HepG2 (cell line): ENCODE results near the gene TPM2. TPM values are rescaled to one million over a fixed set of nuclear protein-coding genes. Genes with fewer than 3 reads are reported as not detected.

Experiments used
- ASH2L ChIP-seq: fragments of 300-600, 200-600 bp; sonication (generic); IDR thresholded peaks from 2 replicates; pipeline ENCODE4 v1.7.0; 2017; ENCODE audit warnings: low read depth, mild to moderate bottlenecking, moderate library complexity, mixed read lengths, low read length; ENCODE audit not compliant: insufficient read length
- BRD4 ChIP-seq: sonication (generic); formaldehyde crosslinking; IDR thresholded peaks from 2 replicates; pipeline ENCODE4 v1.4.0; 2020; ENCODE audit warnings: missing genetic modification reagents
- FOXM1 ChIP-seq: sonication (generic); formaldehyde crosslinking; IDR thresholded peaks from 2 replicates; pipeline ENCODE4 v1.5.0; 2020; ENCODE audit warnings: missing genetic modification reagents
- HDAC1 ChIP-seq: sonication (generic); formaldehyde crosslinking; IDR thresholded peaks from 2 replicates; pipeline ENCODE4 v1.5.1; 2020; ENCODE audit warnings: mild to moderate bottlenecking, missing genetic modification reagents
- SP140L ChIP-seq: sonication (generic); formaldehyde crosslinking; IDR thresholded peaks from 2 replicates; pipeline ENCODE4 v1.4.0; 2020; ENCODE audit warnings: missing genetic modification reagents, borderline replicate concordance
- TAF1 ChIP-seq: sonication (generic); formaldehyde crosslinking; IDR thresholded peaks from 2 replicates; pipeline ENCODE4 v1.4.0; 2020; ENCODE audit warnings: missing genetic modification reagents
- ZBTB7A ChIP-seq: sonication (generic); formaldehyde crosslinking; IDR thresholded peaks from 2 replicates; pipeline ENCODE4 v1.8.0; 2022; ENCODE audit warnings: mild to moderate bottlenecking, missing genetic modification reagents
- ZC3H4 ChIP-seq: sonication (generic); formaldehyde crosslinking; IDR thresholded peaks from 2 replicates; pipeline ENCODE4 v1.4.0; 2020; ENCODE audit warnings: missing genetic modification reagents, borderline replicate concordance
- ZMYM3 ChIP-seq: sonication (generic); formaldehyde crosslinking; IDR thresholded peaks from 2 replicates; pipeline ENCODE4 v1.5.1; 2020; ENCODE audit warnings: mild to moderate bottlenecking, missing genetic modification reagents
- ZNF296 ChIP-seq: sonication (generic); formaldehyde crosslinking; conservative IDR thresholded peaks from 2 replicates; pipeline ENCODE4 v1.5.0; 2020; ENCODE audit warnings: mild to moderate bottlenecking, missing genetic modification reagents
- ZNF547 ChIP-seq: sonication (generic); formaldehyde crosslinking; IDR thresholded peaks from 2 replicates; pipeline ENCODE4 v1.5.1; 2020; ENCODE audit warnings: mild to moderate bottlenecking, missing genetic modification reagents
- ZNF549 ChIP-seq: sonication (generic); formaldehyde crosslinking; IDR thresholded peaks from 2 replicates; pipeline ENCODE4 v1.5.0; 2020; ENCODE audit warnings: missing genetic modification reagents
- ZNF563 ChIP-seq: sonication (generic); formaldehyde crosslinking; IDR thresholded peaks from 2 replicates; pipeline ENCODE4 v1.8.0; 2022; ENCODE audit warnings: mild to moderate bottlenecking, moderate library complexity, missing genetic modification reagents
- ZNF678 ChIP-seq: sonication (generic); formaldehyde crosslinking; IDR thresholded peaks from 2 replicates; pipeline ENCODE4 v1.4.0; 2020; ENCODE audit warnings: mild to moderate bottlenecking, missing genetic modification reagents
- ZNF773 ChIP-seq: sonication (generic); formaldehyde crosslinking; IDR thresholded peaks from 2 replicates; pipeline ENCODE4 v1.4.0; 2020; ENCODE audit warnings: missing genetic modification reagents, borderline replicate concordance
- ZSCAN31 ChIP-seq: sonication (generic); formaldehyde crosslinking; IDR thresholded peaks from 2 replicates; pipeline ENCODE4 v1.5.0; 2020; ENCODE audit warnings: low read depth, mild to moderate bottlenecking, missing genetic modification reagents
- polyA plus RNA-seq, 8 experiments: library from polyadenylated mRNA; depleted of rRNA in 3 of 8; stranded (reverse) in 7 of 8; unstranded in 1 of 8; fragments of >200 nt; fragmentation: Illumina TruSeq in 4 of 8; extraction: Trizol in 4 of 8; gene quantifications; 2 replicates each; pipeline versions ENCODE4 v1.2.1 to v1.2.3, GENCODE V29; 2011 to 2016; ENCODE audit warnings: low read depth in 4 of 8, missing spikeins in 1 of 8, mixed read lengths in 1 of 8; ENCODE audit not compliant: insufficient read depth in 1 of 8
- total RNA-seq, 5 experiments: library from RNA; depleted of rRNA; stranded (reverse); fragments of >200 nt; fragmentation: Illumina TruSeq; extraction: Trizol; gene quantifications; 2 replicates each; pipeline ENCODE4 v1.2.3, GENCODE V29; 2016; ENCODE audit warnings: low read depth in 1 of 5
- TF ChIP-seq, protein P1 (sequence below): sonication (generic); formaldehyde crosslinking; IDR thresholded peaks from 2 replicates; pipeline ENCODE4 v1.5.0; 2020; ENCODE audit warnings: missing genetic modification reagents, mild to moderate bottlenecking, borderline replicate concordance
- TF ChIP-seq, protein P2 (sequence below): sonication (generic); formaldehyde crosslinking; IDR thresholded peaks from 2 replicates; pipeline ENCODE4 v1.5.1; 2020; ENCODE audit warnings: mild to moderate bottlenecking, missing genetic modification reagents, moderate library complexity
- TF ChIP-seq, protein P3 (sequence below): IDR thresholded peaks from 2 replicates; pipeline ENCODE4 v1.6.1; 2016; ENCODE audit warnings: missing genetic modification reagents, missing compliant biosample characterization
- TF ChIP-seq, protein P4 (sequence below): sonication (generic); formaldehyde crosslinking; IDR thresholded peaks from 2 replicates; pipeline ENCODE4 v1.5.0; 2020; ENCODE audit warnings: missing genetic modification reagents
- TF ChIP-seq, protein P5 (sequence below): IDR thresholded peaks from 2 replicates; pipeline ENCODE4 v1.6.1; 2012; ENCODE audit warnings: inconsistent platforms
- TF ChIP-seq, protein P6 (sequence below): sonication (generic); formaldehyde crosslinking; conservative IDR thresholded peaks from 2 replicates; pipeline ENCODE4 v1.4.0; 2020; ENCODE audit warnings: missing genetic modification reagents

The TPM2 gene
- total and polyA plus RNA-seq, 2 of the 13 experiments (the other 11 are each of a cell fraction or from before 2014, with no cell fraction given) = 3.1 to 10.7 TPM

DNA sequence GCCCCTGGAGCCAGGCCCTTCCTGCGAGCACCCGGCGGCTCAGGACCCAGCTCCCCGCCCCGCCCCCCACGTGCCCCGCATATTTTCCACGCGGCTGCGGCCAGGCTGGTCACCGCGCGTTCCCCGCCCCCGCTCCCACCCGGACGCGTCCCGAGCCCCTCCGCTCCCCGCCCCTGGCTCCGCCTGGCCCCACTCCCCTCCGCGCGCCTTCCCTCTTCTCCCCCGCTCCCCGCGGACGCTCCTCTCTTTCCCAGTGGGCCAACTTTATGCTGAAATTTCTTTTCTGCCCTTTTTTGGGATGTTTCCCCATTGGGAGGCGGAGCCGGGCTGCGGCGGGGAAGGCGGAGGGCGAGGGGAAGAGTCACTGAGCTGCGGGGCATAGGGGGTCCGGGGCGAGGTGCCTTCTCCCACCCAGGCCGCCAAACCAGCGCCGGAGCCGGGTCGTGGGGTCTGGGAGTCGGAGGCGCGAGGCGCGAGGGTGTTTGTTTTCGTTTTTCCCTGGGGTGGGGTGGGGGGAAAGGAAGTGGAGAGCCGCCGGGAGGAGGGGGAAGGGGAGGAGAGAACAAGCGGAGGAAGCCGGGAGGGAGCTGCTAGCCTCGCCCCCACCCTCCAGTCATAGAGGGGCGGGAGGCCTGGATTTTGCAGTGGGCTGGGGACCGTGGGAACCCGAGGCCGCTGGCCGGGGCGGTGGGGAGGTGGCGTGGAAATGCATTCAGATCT is 1.0 kb upstream of the TPM2 start (continued):
- TF ChIP-seq, protein P1, sequence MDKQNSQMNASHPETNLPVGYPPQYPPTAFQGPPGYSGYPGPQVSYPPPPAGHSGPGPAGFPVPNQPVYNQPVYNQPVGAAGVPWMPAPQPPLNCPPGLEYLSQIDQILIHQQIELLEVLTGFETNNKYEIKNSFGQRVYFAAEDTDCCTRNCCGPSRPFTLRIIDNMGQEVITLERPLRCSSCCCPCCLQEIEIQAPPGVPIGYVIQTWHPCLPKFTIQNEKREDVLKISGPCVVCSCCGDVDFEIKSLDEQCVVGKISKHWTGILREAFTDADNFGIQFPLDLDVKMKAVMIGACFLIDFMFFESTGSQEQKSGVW (CRISPR knock-in tag) = no peak
- no peak for TF ChIP-seq ASH2L
- no peak for TF ChIP-seq ZNF549 (CRISPR knock-in tag)
- 0 out of 2 replicates have a peak, but pooled peaks have one; percentile 12 for TF ChIP-seq ZSCAN31 (CRISPR knock-in tag)
- no peak for TF ChIP-seq ZNF773
- TF ChIP-seq ZBTB7A (CRISPR knock-in tag) = 0 out of 2 replicates have a peak, but pooled peaks have one; percentile 8
- TF ChIP-seq ZNF678 = no peak
- TF ChIP-seq, protein P2, sequence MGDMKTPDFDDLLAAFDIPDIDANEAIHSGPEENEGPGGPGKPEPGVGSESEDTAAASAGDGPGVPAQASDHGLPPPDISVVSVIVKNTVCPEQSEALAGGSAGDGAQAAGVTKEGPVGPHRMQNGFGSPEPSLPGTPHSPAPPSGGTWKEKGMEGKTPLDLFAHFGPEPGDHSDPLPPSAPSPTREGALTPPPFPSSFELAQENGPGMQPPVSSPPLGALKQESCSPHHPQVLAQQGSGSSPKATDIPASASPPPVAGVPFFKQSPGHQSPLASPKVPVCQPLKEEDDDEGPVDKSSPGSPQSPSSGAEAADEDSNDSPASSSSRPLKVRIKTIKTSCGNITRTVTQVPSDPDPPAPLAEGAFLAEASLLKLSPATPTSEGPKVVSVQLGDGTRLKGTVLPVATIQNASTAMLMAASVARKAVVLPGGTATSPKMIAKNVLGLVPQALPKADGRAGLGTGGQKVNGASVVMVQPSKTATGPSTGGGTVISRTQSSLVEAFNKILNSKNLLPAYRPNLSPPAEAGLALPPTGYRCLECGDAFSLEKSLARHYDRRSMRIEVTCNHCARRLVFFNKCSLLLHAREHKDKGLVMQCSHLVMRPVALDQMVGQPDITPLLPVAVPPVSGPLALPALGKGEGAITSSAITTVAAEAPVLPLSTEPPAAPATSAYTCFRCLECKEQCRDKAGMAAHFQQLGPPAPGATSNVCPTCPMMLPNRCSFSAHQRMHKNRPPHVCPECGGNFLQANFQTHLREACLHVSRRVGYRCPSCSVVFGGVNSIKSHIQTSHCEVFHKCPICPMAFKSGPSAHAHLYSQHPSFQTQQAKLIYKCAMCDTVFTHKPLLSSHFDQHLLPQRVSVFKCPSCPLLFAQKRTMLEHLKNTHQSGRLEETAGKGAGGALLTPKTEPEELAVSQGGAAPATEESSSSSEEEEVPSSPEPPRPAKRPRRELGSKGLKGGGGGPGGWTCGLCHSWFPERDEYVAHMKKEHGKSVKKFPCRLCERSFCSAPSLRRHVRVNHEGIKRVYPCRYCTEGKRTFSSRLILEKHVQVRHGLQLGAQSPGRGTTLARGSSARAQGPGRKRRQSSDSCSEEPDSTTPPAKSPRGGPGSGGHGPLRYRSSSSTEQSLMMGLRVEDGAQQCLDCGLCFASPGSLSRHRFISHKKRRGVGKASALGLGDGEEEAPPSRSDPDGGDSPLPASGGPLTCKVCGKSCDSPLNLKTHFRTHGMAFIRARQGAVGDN (CRISPR knock-in tag) = peak; percentile 78
- TF ChIP-seq ZNF547 (CRISPR knock-in tag) = no peak
- TF ChIP-seq, protein P3, sequence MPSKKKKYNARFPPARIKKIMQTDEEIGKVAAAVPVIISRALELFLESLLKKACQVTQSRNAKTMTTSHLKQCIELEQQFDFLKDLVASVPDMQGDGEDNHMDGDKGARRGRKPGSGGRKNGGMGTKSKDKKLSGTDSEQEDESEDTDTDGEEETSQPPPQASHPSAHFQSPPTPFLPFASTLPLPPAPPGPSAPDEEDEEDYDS = no peak
- TF ChIP-seq ZNF296 (CRISPR knock-in tag) = no peak
- no peak for TF ChIP-seq BRD4
- TF ChIP-seq, protein P4, sequence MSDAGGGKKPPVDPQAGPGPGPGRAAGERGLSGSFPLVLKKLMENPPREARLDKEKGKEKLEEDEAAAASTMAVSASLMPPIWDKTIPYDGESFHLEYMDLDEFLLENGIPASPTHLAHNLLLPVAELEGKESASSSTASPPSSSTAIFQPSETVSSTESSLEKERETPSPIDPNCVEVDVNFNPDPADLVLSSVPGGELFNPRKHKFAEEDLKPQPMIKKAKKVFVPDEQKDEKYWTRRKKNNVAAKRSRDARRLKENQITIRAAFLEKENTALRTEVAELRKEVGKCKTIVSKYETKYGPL = no peak
- TF ChIP-seq, protein P5, sequence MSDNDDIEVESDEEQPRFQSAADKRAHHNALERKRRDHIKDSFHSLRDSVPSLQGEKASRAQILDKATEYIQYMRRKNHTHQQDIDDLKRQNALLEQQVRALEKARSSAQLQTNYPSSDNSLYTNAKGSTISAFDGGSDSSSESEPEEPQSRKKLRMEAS = peak; percentile 60; the same call in 1 of the 2 replicates
- no peak for TF ChIP-seq ZNF563 (CRISPR knock-in tag)
- TF ChIP-seq HDAC1 (CRISPR knock-in tag) = no peak
- TF ChIP-seq SP140L (CRISPR knock-in tag) = no peak
- TF ChIP-seq ZC3H4 = no peak
- TF ChIP-seq ZMYM3 (CRISPR knock-in tag) = no peak
- no peak for TF ChIP-seq FOXM1 (CRISPR knock-in tag)
- no peak; the same call in 1 of the 2 replicates for TF ChIP-seq TAF1 (CRISPR knock-in tag)
- TF ChIP-seq, protein P6, sequence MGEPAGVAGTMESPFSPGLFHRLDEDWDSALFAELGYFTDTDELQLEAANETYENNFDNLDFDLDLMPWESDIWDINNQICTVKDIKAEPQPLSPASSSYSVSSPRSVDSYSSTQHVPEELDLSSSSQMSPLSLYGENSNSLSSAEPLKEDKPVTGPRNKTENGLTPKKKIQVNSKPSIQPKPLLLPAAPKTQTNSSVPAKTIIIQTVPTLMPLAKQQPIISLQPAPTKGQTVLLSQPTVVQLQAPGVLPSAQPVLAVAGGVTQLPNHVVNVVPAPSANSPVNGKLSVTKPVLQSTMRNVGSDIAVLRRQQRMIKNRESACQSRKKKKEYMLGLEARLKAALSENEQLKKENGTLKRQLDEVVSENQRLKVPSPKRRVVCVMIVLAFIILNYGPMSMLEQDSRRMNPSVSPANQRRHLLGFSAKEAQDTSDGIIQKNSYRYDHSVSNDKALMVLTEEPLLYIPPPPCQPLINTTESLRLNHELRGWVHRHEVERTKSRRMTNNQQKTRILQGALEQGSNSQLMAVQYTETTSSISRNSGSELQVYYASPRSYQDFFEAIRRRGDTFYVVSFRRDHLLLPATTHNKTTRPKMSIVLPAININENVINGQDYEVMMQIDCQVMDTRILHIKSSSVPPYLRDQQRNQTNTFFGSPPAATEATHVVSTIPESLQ (CRISPR knock-in tag) = no peak
